CD4-positive, alpha-beta T cell treated with Interleukin-21 for 1 hour (primary cell): ENCODE results near the gene KLHL28.
"Not testable (repeated sequence)": the region's sequence is repeated elsewhere in the genome, so short reads cannot be mapped to it uniquely, and the experiment has no call there.

Experiments used
- DNase-seq: peaks from one replicate; pipeline ENCODE4 v3.0.0-alpha.2; 2020

Gene KLHL28

DNA sequence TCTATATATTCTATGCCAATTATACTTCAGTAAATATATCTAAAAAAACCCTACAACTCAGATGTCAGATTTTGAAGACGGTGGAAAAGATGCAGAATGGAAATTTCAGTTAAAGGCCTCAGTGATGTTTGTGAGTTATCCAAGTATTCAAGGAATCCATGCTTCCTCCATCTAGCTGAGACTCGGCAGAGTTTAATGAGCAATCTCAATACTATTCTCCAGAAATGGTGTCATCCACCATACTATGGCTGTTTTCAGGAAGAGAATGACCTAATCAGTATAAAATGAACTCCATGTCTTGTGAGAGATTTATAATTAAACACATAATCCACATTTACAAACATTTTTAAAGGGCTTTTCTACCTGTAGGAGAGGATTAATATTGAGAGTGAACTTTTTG, 66.0 kb downstream of the KLHL28 start:
- no peak for DNase-seq

DNA sequence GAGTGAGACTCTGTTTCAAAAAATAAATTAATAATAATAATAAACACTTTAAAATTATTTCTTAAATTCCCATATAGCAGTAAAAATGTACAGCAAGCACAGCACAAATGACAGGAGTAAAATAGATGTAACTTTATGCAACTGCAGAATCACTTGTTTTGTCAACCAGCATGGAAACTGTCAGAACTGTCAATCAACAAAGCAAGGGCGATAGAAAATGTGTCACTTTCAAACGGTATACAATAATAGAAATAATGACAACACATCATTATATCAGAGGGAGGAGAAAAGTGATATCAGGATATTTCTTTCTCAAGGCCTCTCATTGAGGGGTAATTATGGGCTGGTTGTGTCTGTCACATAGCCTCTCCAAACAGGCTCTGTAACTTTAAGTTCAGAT, 68.2 kb downstream of the KLHL28 start:
- DNase-seq, result no peak

DNA sequence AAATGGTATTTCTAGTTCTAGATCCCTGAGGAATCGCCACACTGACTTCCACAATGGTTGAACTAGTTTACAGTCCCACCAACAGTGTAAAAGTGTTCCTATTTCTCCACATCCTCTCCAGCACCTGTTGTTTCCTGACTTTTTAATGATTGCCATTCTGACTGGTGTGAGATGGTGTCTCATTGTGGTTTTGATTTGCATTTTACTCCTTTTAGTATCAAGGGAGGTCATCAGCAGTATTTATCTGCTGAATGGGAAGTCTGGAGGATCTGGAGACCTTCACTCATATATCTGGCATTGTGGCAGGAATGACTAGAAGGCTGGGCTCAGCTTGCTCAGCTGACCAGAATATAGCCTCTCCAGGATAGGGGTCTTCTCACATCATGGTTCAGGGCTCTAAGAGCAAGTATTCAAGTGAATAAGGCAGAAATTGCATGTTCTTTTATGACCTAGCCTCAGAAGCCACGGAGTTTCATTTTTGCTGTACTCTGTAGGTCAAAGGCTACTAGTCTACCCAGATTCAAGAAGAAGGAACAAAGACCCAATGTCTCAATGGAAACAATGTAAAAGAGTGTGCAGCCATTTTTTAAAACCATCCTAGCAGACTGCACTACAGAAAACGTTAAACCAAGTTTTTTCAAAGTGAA, 69.9 kb downstream of the KLHL28 start:
- not testable (repeated sequence) for DNase-seq

DNA sequence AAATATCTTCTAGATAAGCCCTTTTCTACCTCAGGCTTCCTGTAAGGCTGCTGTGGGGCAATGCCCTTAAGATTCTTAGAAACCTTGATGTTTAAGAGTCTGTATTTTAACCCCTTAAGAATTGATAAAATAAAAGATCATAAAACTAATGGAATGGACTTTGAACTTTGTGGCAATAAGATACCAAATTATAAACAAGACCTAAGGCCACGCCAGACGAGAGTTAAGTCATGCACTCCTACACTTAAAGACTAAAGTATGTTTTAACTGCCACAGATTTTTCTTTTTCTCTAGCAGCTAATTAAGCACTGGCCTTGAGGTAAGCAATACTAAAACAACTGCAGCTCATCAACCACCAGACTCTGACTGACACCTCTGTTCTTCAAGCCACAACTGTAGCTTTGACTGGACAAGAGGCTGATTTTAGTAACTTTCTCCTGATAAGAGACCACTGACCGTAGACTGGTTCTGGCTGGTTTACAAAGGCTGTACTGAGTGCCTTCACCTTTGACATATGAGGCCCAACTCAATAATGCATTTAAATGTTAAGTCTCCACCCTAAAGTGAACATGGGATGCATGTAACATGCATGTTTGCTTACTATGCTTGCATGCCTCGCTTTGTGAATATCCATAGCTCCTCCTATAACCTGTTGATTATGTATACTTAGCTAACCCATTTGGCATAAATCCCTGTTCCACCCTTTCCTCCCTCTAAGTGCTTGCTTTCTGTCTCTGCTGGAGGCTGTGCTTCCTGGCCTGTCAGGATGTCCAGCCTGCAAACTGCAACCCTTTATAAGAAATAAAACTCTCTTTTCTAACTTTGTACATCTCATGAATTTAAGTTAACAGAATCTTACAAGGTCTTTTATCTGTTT, 71.9 kb downstream of the KLHL28 start:
- DNase-seq, result no peak

DNA sequence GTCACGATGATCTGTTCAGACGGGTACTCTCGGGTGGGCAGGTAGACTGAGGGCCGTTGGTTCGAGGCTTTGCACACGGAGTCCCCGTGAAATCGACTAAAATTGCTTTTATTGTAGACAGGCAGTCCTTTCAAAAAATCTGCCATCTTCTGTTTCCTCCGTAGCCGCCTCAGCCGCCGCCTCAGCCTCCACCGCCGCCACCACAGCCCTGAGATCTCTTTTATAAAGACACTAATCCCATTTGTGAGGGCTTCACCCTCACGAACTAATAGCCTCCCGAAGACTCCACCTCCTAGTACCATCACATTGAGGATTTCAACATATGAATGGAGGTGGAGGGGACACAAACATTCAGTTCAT, 74.2 kb downstream of the KLHL28 start:
- DNase-seq, result no peak

DNA sequence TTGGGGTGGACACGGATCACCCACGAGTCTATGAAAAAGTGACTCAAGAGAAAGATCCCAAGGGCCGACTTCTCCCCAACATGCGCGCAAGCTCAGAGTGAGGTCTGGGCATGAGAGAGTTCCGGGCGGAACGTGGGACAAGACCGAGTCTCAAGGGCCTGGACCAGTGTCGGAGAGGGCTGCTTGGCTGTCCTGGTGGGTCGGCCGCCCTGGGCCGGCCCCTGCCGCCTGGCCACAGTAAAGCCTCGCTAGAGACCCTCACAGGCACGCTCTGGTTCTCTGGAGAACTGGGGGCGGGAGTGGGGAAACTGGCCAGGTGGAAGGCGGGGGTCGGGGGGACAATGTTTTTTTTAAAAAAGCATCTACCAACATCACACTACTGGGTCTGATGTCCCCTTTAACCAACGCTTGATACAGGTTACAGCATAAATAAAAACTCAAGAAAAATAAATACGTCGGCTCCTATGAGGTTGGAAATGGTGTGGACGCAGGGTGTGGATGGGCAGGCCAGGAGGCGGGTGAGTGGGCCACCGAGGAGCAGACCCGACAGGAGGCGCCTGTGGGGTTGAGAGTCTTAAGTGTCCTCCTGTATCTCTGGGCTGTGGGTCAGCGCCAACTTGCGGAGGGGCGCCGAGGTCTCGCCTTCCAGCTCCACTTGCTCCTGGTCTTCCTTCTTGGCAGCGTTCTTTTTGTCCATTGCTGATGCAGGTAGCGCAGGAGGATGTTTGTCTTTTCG, 74.7 kb downstream of the KLHL28 start:
- no peak for DNase-seq

DNA sequence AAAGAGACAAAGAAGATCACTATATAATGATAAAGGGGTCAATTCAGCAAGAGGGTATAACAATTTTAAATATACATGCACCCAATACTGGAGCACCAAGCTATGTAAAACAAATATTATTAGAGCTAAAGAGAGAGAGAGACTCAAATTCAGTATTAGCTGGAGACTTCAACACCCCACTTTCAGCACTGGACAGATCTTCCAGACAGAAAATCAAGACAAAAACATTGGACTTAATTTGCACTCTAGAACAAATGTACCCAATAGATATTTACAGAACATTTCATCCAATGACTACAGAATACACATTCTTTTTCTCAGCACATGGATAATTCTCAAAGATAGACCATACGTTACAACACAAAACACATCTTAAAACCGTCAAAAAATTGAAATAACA, 81.0 kb downstream of the KLHL28 start:
- DNase-seq, result no peak
